Upper lobe of right lung (tissue), 1 donor: ENCODE measurements around the gene GALNT12. TPM values are rescaled to one million over a fixed set of nuclear protein-coding genes. Genes with fewer than 3 reads are reported as not detected.

Experiments used
- ATAC-seq: fragments of 200-7000 bp; cut with Tn5 transposase; one replicate; pipeline ENCODE4 v1.9.1; 2020; ENCODE audit warnings: mild to moderate bottlenecking, moderate library complexity
- DNase-seq: peaks from one replicate; pipeline ENCODE4 v3.0.0-alpha.2; 2020
- H3K27ac ChIP-seq: fragments of 200-600 bp; one replicate; pipeline ENCODE4 v1.8.0; 2022
- H3K27me3 ChIP-seq: fragments of 200-600 bp; one replicate; pipeline ENCODE4 v1.8.0; 2022; ENCODE audit warnings: mild to moderate bottlenecking
- H3K36me3 ChIP-seq: fragments of 200-600 bp; one replicate; pipeline ENCODE4 v1.8.0; 2022
- H3K4me1 ChIP-seq: fragments of 200-600 bp; one replicate; pipeline ENCODE4 v1.8.0; 2022
- H3K4me3 ChIP-seq: fragments of 200-600 bp; one replicate; pipeline ENCODE4 v1.8.0; 2022; ENCODE audit warnings: mild to moderate bottlenecking
- H3K9me3 ChIP-seq: fragments of 200-600 bp; one replicate; pipeline ENCODE4 v1.8.0; 2022
- CTCF ChIP-seq: fragments of 200-600 bp; IDR thresholded peaks from one replicate; pipeline ENCODE4 v1.8.0; 2022; ENCODE audit warnings: antibody characterized with exemption
- intact Hi-C: fragments of 100-400 bp; cut with DNase I; formaldehyde crosslinking; loops from one replicate; pipeline ENCODE4 v1.11.0; 2022
- total RNA-seq: library from RNA; stranded (reverse); fragmentation: NEBNext Ultra II Directional; extraction: Animal tissue kit (Norgen Biotek cat#: 25700); gene quantifications from one replicate; pipeline ENCODE4 v1.2.1, GENCODE V29; 2021
- donor health status: DM: no; HTN: yes; CAD: no; lungs with severe emphysema.

The GALNT12 gene
- total RNA-seq, 1 donor from 2014 or later = 28.3 TPM

- H3K4me1 ChIP-seq = no peaks in the 10 kb centered on the region
- ATAC-seq (peak; percentile 11), DNase-seq (no peak)
- H3K9me3 ChIP-seq = no peaks in the 10 kb centered on the region
- no peaks in the 10 kb centered on the region for H3K27me3 ChIP-seq
- H3K36me3 ChIP-seq = no peaks in the 10 kb centered on the region
- TF ChIP-seq CTCF = no peak
- H3K4me3 ChIP-seq = no peak overlapping the region
- intact Hi-C loops = no loop called here
- H3K27ac ChIP-seq = no peak overlapping the region
Observed at GRCh38 chr9:98838155-98838867, 30.8 kb downstream of the GALNT12 start.

- Histone ChIP-seq H3K27ac (no peak overlapping the region), H3K4me3 (no peak overlapping the region), H3K4me1 (no peaks in the 10 kb centered on the region), H3K36me3 (no peaks in the 10 kb centered on the region), H3K27me3 (no peaks in the 10 kb centered on the region), H3K9me3 (no peaks in the 10 kb centered on the region)
- TF ChIP-seq CTCF = no peak
- ATAC-seq (peak; percentile 70), DNase-seq (no peak)
- intact Hi-C loops = no loop called here
Observed at GRCh38 chr9:98838868-98839565, 31.5 kb downstream of the GALNT12 start.

GRCh38 chr9:98839724-98840123 is 32.3 kb downstream of the GALNT12 start:
- no peak overlapping the region for H3K4me3 ChIP-seq
- ATAC-seq (no peak), DNase-seq (no peak)
- intact Hi-C loops = no loop called here
- no peak for TF ChIP-seq CTCF
- H3K27ac ChIP-seq = no peak overlapping the region
- no peaks in the 10 kb centered on the region for H3K27me3 ChIP-seq
- H3K9me3 ChIP-seq = no peaks in the 10 kb centered on the region
- no peaks in the 10 kb centered on the region for H3K4me1 ChIP-seq
- H3K36me3 ChIP-seq = no peaks in the 10 kb centered on the region

DNA sequence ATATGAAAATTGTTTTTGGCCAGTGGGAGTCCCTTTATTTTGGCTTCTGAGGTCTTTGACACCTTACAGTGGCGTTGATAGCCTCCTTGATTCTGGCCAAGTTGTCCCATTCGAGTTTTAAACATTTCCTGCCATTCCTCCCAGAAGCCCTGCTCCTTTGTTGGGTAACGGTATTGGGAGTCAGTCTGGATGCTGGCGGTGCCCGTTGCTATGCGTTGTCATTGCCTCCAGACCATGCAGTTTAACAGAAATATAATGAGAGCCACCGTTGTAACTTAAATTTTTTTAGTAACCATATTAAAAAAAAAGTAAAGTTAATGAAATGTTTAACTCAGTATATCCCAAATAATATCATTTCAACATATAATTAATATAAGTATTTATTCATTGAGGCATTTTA is 35.0 kb downstream of the GALNT12 start:
- no peak overlapping the region for H3K27ac ChIP-seq
- no peaks in the 10 kb centered on the region for H3K36me3 ChIP-seq
- H3K4me1 ChIP-seq = no peaks in the 10 kb centered on the region
- no peak for TF ChIP-seq CTCF
- no peak overlapping the region for H3K4me3 ChIP-seq
- DNase-seq (no peak), ATAC-seq (no peak)
- H3K27me3 ChIP-seq = no peaks in the 10 kb centered on the region
- intact Hi-C loops = no loop called here
- no peaks in the 10 kb centered on the region for H3K9me3 ChIP-seq

DNA sequence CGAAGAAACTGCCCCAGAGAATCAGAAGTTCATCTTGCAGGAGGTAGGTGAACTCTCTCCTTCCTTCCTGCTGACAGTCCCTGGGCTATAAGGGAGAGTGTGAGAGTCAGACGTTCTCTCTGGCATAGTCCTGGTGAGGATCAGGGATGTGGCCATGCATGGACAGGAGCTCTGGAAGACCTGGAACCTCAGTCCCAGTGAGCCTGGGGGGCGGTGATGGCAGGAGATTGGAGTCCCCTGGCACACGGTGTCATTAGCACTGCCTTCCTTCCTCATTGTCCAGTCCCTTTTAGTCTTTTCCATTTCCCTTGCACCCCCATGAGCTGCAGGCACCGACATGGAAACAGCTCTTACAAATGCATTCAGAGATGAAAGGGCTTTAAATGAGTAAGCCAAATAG is 38.6 kb downstream of the GALNT12 start:
- Histone ChIP-seq H3K4me1 (no peaks in the 10 kb centered on the region), H3K9me3 (no peaks in the 10 kb centered on the region), H3K4me3 (no peak overlapping the region), H3K27me3 (no peaks in the 10 kb centered on the region), H3K36me3 (no peaks in the 10 kb centered on the region), H3K27ac (no peak overlapping the region)
- DNase-seq (no peak), ATAC-seq (no peak)
- intact Hi-C loops = no loop called here
- no peak for TF ChIP-seq CTCF
